ENCODE measurements around the gene HIPK2.
A peak's percentile ranks its signal among the peaks of the same experiment; 100 is the strongest.

The HIPK2 gene

GRCh38 chr7:139651308-139651707 lies 126.5 kb downstream of the HIPK2 start:
- Histone ChIP-seq H3K27ac (no peak overlapping the region), H3K27me3 (no peaks in the 10 kb centered on the region), H3K4me3 (no peak overlapping the region), H4K20me1 (peaks cover 4 to 98% (median 68%) of the 10 kb centered on the region in 11 experiments; a peak in 18 of 22 replicates), H3K4me1 (peaks cover 66 to 99% (median 89%) of the 10 kb centered on the region in 10 experiments), H3K4me2 (peak overlapping the region in 10 of 11 experiments; percentile 28 to 97 (median 86); a peak in 19 of 22 replicates), H3K9ac (no peak overlapping the region), H3K9me3 (replicated peaks in 1 of 11) (no peaks in the 10 kb centered on the region), H3K36me3 (peaks cover 0 to 57% (median 28%) of the 10 kb centered on the region in 11 experiments; a peak in 17 of 22 replicates)
- TF ChIP-seq Cebpa-rat (IDR thresholded peaks at IDR 0.05): no peak

DNA sequence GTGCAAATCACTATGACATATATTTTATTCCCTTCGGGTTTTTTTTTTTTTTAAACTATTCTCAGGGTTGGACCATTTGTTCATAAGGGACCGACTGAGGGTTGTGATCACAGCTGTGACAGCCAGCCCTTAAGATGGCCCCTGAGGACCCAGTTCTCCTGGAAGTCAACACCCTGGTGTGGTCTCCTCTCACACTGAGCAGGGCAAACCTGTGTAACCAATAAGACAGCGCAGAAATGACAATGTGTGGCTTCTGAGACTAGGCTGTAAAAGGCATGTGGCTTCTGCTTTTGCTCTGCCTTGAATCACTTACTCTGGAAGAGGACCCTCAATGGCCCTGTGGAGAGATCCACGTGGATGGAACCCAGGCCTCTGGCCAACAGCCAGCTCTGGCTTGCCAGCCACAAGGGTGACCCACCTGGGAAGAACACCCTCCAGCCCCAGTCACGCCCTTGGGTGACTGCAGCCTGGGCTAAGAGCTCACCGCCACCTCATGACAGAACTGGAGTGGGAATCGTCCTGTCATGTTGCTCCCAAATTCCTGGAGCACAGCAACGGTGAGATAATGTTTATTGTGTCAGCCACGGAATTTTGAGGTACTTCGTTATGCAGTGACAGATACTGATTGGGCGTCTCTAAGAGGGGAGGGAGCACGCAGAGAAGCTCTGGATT lies 127.2 kb downstream of the HIPK2 start:
- Histone ChIP-seq H3K4me3 (no peak overlapping the region), H3K27ac (peak overlapping the region in 4 of 11 experiments; percentile 11 to 24 (median 20); a peak in 5 of 22 replicates), H3K36me3 (peaks cover 1 to 55% (median 28%) of the 10 kb centered on the region in 11 experiments; a peak in 19 of 22 replicates), H3K4me2 (peak overlapping the region; percentile 28 to 97 (median 83)), H3K4me1 (peaks cover 66 to 100% (median 89%) of the 10 kb centered on the region in 10 experiments), H4K20me1 (peaks cover 10 to 97% (median 67%) of the 10 kb centered on the region in 11 experiments; a peak in 18 of 22 replicates), H3K9me3 (replicated peaks in 1 of 11) (no peaks in the 10 kb centered on the region), H3K27me3 (no peaks in the 10 kb centered on the region), H3K9ac (no peak overlapping the region; a peak in 1 of 22 replicates)
- TF ChIP-seq Cebpa-rat (IDR thresholded peaks at IDR 0.05): no peak

DNA sequence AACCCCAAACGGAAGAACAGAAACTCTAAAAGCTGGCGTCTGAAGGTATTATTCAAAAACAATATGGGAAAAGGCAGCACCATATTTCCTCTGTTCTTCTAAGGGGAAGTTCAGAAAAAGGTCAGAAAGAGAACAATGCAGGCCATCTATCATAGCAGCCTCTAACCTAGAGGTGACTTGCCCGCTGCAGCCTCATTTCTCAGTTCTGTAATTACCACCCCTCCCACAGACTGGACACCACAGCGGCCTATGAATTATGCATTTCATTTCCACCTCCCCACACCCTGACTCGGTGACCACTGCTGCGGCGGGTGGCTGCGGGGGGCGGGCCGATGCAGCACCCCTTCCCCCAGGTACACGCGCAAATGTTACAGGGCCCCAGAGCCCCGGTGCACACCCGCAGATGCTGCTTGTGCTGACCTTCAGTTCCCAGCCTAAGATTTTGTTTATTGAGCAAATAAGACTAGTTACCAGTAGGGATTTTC lies 128.8 kb downstream of the HIPK2 start:
- H3K4me2 ChIP-seq: peak overlapping the region; percentile 64 to 97 (median 89)
- no peak for TF ChIP-seq Cebpa-rat (IDR thresholded peaks at IDR 0.05)

GRCh38 chr7:139648391-139648861 lies 129.4 kb downstream of the HIPK2 start:
- H3K4me3 ChIP-seq: peak overlapping the region in 8 of 10 experiments; percentile 1 to 46 (median 33); a peak in 8 of 20 replicates
- no peaks in the 10 kb centered on the region for H3K27me3 ChIP-seq
- H3K4me2 ChIP-seq: peak overlapping the region; percentile 64 to 97 (median 89)
- H3K9me3 ChIP-seq (replicated peaks in 1 of 11): no peaks in the 10 kb centered on the region
- H3K36me3 ChIP-seq: peaks cover 13 to 60% (median 44%) of the 10 kb centered on the region in 11 experiments; a peak in 21 of 22 replicates
- H4K20me1 ChIP-seq: peaks cover 6 to 98% (median 46%) of the 10 kb centered on the region in 11 experiments; a peak in 18 of 22 replicates
- no peak for TF ChIP-seq Cebpa-rat (IDR thresholded peaks at IDR 0.05)
- peak overlapping the region in 9 of 11 experiments; percentile 31 to 64 (median 56); a peak in 17 of 22 replicates for H3K9ac ChIP-seq
- H3K27ac ChIP-seq: peak overlapping the region in 9 of 11 experiments; percentile 20 to 78 (median 61); a peak in 18 of 22 replicates
- peaks cover 51 to 82% (median 68%) of the 10 kb centered on the region in 10 experiments for H3K4me1 ChIP-seq

More for the DNA sequence above, 128.8 kb downstream of the HIPK2 start:
- Histone ChIP-seq H3K27ac (peak overlapping the region in 8 of 11 experiments; percentile 20 to 78 (median 64); a peak in 16 of 22 replicates), H3K4me3 (peak overlapping the region in 9 of 10 experiments; percentile 1 to 46 (median 24); a peak in 10 of 20 replicates), H3K36me3 (peaks cover 9 to 56% (median 39%) of the 10 kb centered on the region in 11 experiments; a peak in 21 of 22 replicates), H3K9me3 (replicated peaks in 1 of 11) (no peaks in the 10 kb centered on the region), H3K27me3 (no peaks in the 10 kb centered on the region), H4K20me1 (peaks cover 6 to 97% (median 51%) of the 10 kb centered on the region in 11 experiments; a peak in 18 of 22 replicates), H3K4me1 (peaks cover 51 to 88% (median 74%) of the 10 kb centered on the region in 10 experiments), H3K9ac (peak overlapping the region in 9 of 11 experiments; percentile 31 to 64 (median 56); a peak in 18 of 22 replicates)

GRCh38 chr7:139647814-139648390 lies 129.9 kb downstream of the HIPK2 start:
- Histone ChIP-seq H4K20me1 (peaks cover 2 to 97% (median 41%) of the 10 kb centered on the region in 11 experiments; a peak in 17 of 22 replicates), H3K36me3 (peaks cover 17 to 60% (median 49%) of the 10 kb centered on the region in 11 experiments; a peak in 21 of 22 replicates), H3K27ac (peak overlapping the region in 9 of 11 experiments; percentile 20 to 78 (median 61); a peak in 16 of 22 replicates), H3K9me3 (replicated peaks in 1 of 11) (no peaks in the 10 kb centered on the region), H3K4me3 (peak overlapping the region in 4 of 10 experiments; percentile 23 to 46 (median 43); a peak in 5 of 20 replicates), H3K4me1 (peaks cover 51 to 78% (median 64%) of the 10 kb centered on the region in 10 experiments), H3K27me3 (no peaks in the 10 kb centered on the region), H3K4me2 (peak overlapping the region; percentile 64 to 97 (median 89)), H3K9ac (peak overlapping the region in 9 of 11 experiments; percentile 31 to 64 (median 56); a peak in 16 of 22 replicates)
- TF ChIP-seq Cebpa-rat (IDR thresholded peaks at IDR 0.05): no peak

DNA sequence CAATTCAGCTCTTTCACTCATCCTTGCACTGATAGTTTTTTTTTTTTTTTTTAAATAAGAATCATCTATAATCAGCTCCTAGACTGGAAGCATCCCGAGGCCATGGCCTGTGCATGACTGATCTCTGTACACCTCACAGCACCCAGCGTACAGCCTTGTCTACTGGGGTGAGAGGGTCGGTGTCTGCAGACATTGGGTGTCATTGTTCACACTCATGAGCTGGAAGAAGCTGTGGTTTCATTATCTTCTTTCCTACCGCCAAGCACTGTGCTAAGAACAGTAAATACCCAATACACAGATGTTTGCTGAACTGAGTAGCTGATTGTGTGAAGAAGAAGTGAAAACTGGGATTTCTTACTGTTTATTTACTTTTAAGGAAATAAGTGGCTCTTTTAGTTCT lies 130.7 kb downstream of the HIPK2 start:
- TF ChIP-seq Cebpa-rat (IDR thresholded peaks at IDR 0.05): no peak

DNA sequence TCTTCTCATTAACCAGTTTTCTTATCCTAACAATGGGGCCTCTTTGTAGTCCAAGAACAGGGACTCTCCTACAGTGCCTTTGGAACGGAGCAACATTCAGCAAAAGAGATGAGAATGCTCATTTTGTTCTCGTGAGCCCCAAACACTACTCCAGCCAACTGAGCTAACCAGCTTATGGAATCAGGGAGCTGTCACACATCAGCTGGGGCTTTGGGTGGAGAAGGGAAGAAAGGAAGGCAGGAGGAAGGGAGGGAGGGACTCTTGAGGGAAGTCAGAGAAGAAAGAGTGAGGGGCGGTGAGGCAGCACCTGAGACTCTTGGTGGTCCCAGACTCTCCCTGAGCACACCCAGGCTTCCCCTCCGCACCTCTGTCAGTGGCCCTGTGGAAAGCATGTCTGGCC lies 131.2 kb downstream of the HIPK2 start:
- Histone ChIP-seq H3K36me3 (peaks cover 17 to 60% (median 50%) of the 10 kb centered on the region in 11 experiments; a peak in 21 of 22 replicates), H3K4me2 (peak overlapping the region; percentile 35 to 97 (median 83); a peak in 21 of 22 replicates), H3K9ac (no peak overlapping the region), H3K9me3 (replicated peaks in 1 of 11) (no peaks in the 10 kb centered on the region), H4K20me1 (peaks cover 0 to 97% (median 42%) of the 10 kb centered on the region in 11 experiments; a peak in 17 of 22 replicates), H3K27ac (peak overlapping the region in 4 of 11 experiments; percentile 8 to 40 (median 22); a peak in 6 of 22 replicates), H3K4me3 (no peak overlapping the region), H3K4me1 (peaks cover 51 to 77% (median 60%) of the 10 kb centered on the region in 10 experiments), H3K27me3 (no peaks in the 10 kb centered on the region)
- TF ChIP-seq Cebpa-rat (IDR thresholded peaks at IDR 0.05): no peak

More for the DNA sequence above, 130.7 kb downstream of the HIPK2 start:
- H3K9ac ChIP-seq: no peak overlapping the region
- peak overlapping the region; percentile 35 to 97 (median 83); a peak in 20 of 22 replicates for H3K4me2 ChIP-seq
- no peaks in the 10 kb centered on the region for H3K27me3 ChIP-seq
- no peak overlapping the region for H3K4me3 ChIP-seq
- H3K36me3 ChIP-seq: peaks cover 17 to 60% (median 51%) of the 10 kb centered on the region in 11 experiments; a peak in 21 of 22 replicates
- no peaks in the 10 kb centered on the region for H3K9me3 ChIP-seq (replicated peaks in 1 of 11)
- peaks cover 0 to 97% (median 42%) of the 10 kb centered on the region in 11 experiments; a peak in 17 of 22 replicates for H4K20me1 ChIP-seq
- H3K27ac ChIP-seq: peak overlapping the region in 5 of 11 experiments; percentile 8 to 67 (median 34); a peak in 3 of 22 replicates
- peaks cover 51 to 82% (median 62%) of the 10 kb centered on the region in 10 experiments for H3K4me1 ChIP-seq

Measured in BLaER1 treated with 17β-estradiol and CSF1 and Interleukin-3, amounts not matched to agents 10 nM and 100 nM (cell line).